ENCODE results near the gene GPR15LG. TPM values are rescaled to one million over a fixed set of nuclear protein-coding genes. Genes with fewer than 3 reads are reported as not detected.

The GPR15LG gene
- polyA plus RNA-seq, 3 donors: 0.25 TPM; not detected in 2

GRCh38 chr10:84184517-84184916, 10.9 kb downstream of the GPR15LG start:
- H3K27ac ChIP-seq (ENCODE audit: low read depth, low read length): no peak overlapping the region
- 67 to 80% (median 73%) methylated on average over 4 of the region's 4 CpGs for WGBS, 3 donors

- WGBS, 3 donors: 54 to 76% (median 74%) methylated on average over 11 of the region's 11 CpGs
- no peak overlapping the region for H3K27ac ChIP-seq (ENCODE audit: low read depth, low read length)
Observed at GRCh38 chr10:84185526-84186175, 12.1 kb downstream of the GPR15LG start.

GRCh38 chr10:84188815-84189214, 15.2 kb downstream of the GPR15LG start:
- no peak overlapping the region for H3K27ac ChIP-seq (ENCODE audit: low read depth, low read length)
- 55 to 71% (median 69%) methylated on average over 3 of the region's 3 CpGs for WGBS, 3 donors

GRCh38 chr10:84190621-84191020, 17.0 kb downstream of the GPR15LG start:
- 75 to 90% (median 84%) methylated on average over 3 of the region's 3 CpGs for WGBS, 3 donors

GRCh38 chr10:84191106-84191505, 17.5 kb downstream of the GPR15LG start:
- WGBS, 3 donors: 65 to 77% (median 75%) methylated on average over 5 of the region's 5 CpGs

More at GRCh38 chr10:84190621-84191020, 17.0 kb downstream of the GPR15LG start:
- H3K27ac ChIP-seq (ENCODE audit: low read depth, low read length): no peak overlapping the region

GRCh38 chr10:84193327-84193726, 19.7 kb downstream of the GPR15LG start:
- WGBS, 3 donors: 88 to 100% (median 93%) methylated on average over 2 of the region's 2 CpGs
- no peak overlapping the region for H3K27ac ChIP-seq (ENCODE audit: low read depth, low read length)

More at GRCh38 chr10:84191106-84191505, 17.5 kb downstream of the GPR15LG start:
- H3K27ac ChIP-seq (ENCODE audit: low read depth, low read length): no peak overlapping the region

GRCh38 chr10:84193846-84194423, 20.3 kb downstream of the GPR15LG start:
- no peak overlapping the region for H3K27ac ChIP-seq (ENCODE audit: low read depth, low read length)
- 25 to 38% (median 28%) methylated on average over 5 of the region's 5 CpGs for WGBS, 3 donors

- no peak within 1 kb of the TSS for H3K27ac ChIP-seq (ENCODE audit: low read depth, low read length)
- 1 to 3% (median 2%) methylated on average over 50 to 61 of the region's 61 CpGs for WGBS, 3 donors
Observed at GRCh38 chr10:84194424-84195043, 20.9 kb downstream of the GPR15LG start, which contains the start of gene CDHR1. TSS of gene CDHR1 (plus strand) at chr10:84194537. CDS start at chr10:84194761, 224 bp downstream.

GRCh38 chr10:84195044-84195830, 21.6 kb downstream of the GPR15LG start:
- H3K27ac ChIP-seq (ENCODE audit: low read depth, low read length): no peak overlapping the region
- WGBS, 3 donors: 15 to 19% (median 15%) methylated on average over 43 of the region's 43 CpGs

- H3K27ac ChIP-seq (ENCODE audit: low read depth, low read length): no peak overlapping the region
- 18 to 25% (median 20%) methylated on average over 4 of the region's 4 CpGs for WGBS, 3 donors
Observed at GRCh38 chr10:84196083-84196482, 22.5 kb downstream of the GPR15LG start.

GRCh38 chr10:84196941-84197340, 23.3 kb downstream of the GPR15LG start:
- no peak overlapping the region for H3K27ac ChIP-seq (ENCODE audit: low read depth, low read length)
- WGBS, 3 donors: 58 to 69% (median 64%) methylated on average over 5 of the region's 5 CpGs

- WGBS, 3 donors: 70 to 78% (median 74%) methylated on average over 5 of the region's 5 CpGs
- no peak overlapping the region for H3K27ac ChIP-seq (ENCODE audit: low read depth, low read length)
Observed at GRCh38 chr10:84197643-84198042, 24.0 kb downstream of the GPR15LG start.

- H3K27ac ChIP-seq (ENCODE audit: low read depth, low read length): no peak overlapping the region
- WGBS, 3 donors: 82 to 83% (median 82%) methylated on average over 7 of the region's 7 CpGs
Observed at GRCh38 chr10:84198206-84198915, 24.8 kb downstream of the GPR15LG start.

GRCh38 chr10:84200537-84201243, 27.1 kb downstream of the GPR15LG start:
- 60 to 68% (median 67%) methylated on average over 10 to 11 of the region's 11 CpGs for WGBS, 3 donors
- H3K27ac ChIP-seq (ENCODE audit: low read depth, low read length): no peak overlapping the region

- no peak overlapping the region for H3K27ac ChIP-seq (ENCODE audit: low read depth, low read length)
- 38 to 65% (median 47%) methylated on average over 6 of the region's 6 CpGs for WGBS, 3 donors
Observed at GRCh38 chr10:84201244-84201606, 27.6 kb downstream of the GPR15LG start.

- WGBS, 3 donors: 89 to 90% (median 89%) methylated on average over 11 of the region's 11 CpGs
- H3K27ac ChIP-seq (ENCODE audit: low read depth, low read length): no peak overlapping the region
Observed at GRCh38 chr10:84201682-84202081, 28.1 kb downstream of the GPR15LG start.

- H3K27ac ChIP-seq (ENCODE audit: low read depth, low read length): no peak overlapping the region
- WGBS, 3 donors: 87 to 89% (median 88%) methylated on average over 5 of the region's 5 CpGs
Observed at GRCh38 chr10:84202349-84202748, 28.7 kb downstream of the GPR15LG start.

GRCh38 chr10:84204122-84204521, 30.5 kb downstream of the GPR15LG start:
- WGBS, 3 donors: 84 to 88% (median 86%) methylated on average over 4 of the region's 4 CpGs
- H3K27ac ChIP-seq (ENCODE audit: low read depth, low read length): no peak overlapping the region

All from adipose tissue (tissue), 3 donors.